GM10248 (cell line): ENCODE data around the gene NLGN2.

ENCODE experiments used
- CTCF ChIA-PET: fragments of 300-600 bp; sonication (Branson Sonifier 250); formaldehyde crosslinking; extraction: SDS; loops from one replicate; lab custom pipeline; 2021; ENCODE audit warnings: antibody characterized with exemption; lab: Yijun Ruan, JAX
- POLR2A ChIA-PET: fragments of 350-650 bp; sonication (Branson Sonifier 250); formaldehyde crosslinking; extraction: SDS; loops from one replicate; lab custom pipeline; 2020; ENCODE audit warnings: antibody characterized with exemption; lab: Yijun Ruan, JAX
- DNase-seq: peaks from one replicate; pipeline ENCODE4 v3.0.0; 2012; ENCODE audit errors: extremely low spot score
- TF ChIP-seq, protein P1 (sequence below): IDR thresholded peaks from 2 replicates; pipeline ENCODE4 v1.5.1; 2012; ENCODE audit warnings: mild to moderate bottlenecking, low read depth; ENCODE audit errors: extremely low read depth, missing control alignments, control extremely low read depth

The NLGN2 gene

DNA sequence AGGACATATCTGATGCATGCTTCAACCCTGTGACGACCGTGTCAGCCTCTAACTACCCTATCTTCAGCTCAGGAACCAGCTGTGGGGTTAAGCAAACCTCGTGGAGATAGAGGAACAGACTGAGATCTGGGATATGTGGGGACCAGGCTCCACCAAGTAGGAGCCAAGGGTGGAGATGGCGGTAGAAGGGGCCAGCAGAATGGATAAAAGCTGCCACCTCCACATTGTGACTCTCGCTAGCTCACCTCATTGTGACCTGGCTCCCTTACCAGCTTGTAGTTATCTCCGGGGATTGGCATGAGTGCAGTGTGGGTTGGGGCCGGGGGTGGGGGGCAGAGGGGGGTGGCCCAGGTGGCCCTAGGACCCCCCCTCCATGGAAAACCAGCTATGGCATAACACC lies 17.7 kb downstream of the NLGN2 start, which contains the start of gene SPEM2:
SPEM2 (plus strand) TSS at position 301 of the 400 bp plus-strand sequence; CDS start at position 374, 73 bp downstream.
- TF ChIP-seq, protein P1, sequence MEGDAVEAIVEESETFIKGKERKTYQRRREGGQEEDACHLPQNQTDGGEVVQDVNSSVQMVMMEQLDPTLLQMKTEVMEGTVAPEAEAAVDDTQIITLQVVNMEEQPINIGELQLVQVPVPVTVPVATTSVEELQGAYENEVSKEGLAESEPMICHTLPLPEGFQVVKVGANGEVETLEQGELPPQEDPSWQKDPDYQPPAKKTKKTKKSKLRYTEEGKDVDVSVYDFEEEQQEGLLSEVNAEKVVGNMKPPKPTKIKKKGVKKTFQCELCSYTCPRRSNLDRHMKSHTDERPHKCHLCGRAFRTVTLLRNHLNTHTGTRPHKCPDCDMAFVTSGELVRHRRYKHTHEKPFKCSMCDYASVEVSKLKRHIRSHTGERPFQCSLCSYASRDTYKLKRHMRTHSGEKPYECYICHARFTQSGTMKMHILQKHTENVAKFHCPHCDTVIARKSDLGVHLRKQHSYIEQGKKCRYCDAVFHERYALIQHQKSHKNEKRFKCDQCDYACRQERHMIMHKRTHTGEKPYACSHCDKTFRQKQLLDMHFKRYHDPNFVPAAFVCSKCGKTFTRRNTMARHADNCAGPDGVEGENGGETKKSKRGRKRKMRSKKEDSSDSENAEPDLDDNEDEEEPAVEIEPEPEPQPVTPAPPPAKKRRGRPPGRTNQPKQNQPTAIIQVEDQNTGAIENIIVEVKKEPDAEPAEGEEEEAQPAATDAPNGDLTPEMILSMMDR, result no peak
- DNase-seq, result no peak
- CTCF ChIA-PET, result interaction anchor here (1.1 to 4.1 kb wide), 4 partner anchors 11 to 135 kb away, joined by 3 to 19 read pairs (median 4); partner anchors contain the start of genes FGF11 and TMEM102
- POLR2A ChIA-PET, result interaction anchor here (0.6 to 1.1 kb wide), 2 partner anchors 59 to 236 kb away, joined by 4 read pairs; partner anchors contain the start of gene POLR2A

DNA sequence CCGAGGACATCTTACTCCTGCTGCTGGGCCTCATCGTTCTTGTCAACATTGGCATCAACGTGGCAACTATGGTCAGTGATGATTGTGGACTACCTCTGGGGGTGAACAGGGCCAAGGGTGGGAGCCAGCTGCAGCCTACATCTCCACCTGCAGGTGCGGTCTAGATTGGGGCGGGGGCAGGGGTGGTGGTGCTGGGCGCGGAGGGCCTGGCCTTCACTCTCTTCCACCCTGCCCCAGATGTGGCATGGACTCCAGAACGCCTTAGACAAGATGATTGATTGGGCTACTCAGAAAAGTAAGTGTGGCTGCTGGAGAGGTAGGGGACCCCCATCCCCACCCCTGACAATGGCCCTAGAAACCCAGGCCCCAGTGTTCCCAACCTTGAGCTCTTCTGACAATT lies 18.1 kb downstream of the NLGN2 start:
- CTCF ChIA-PET, result interaction anchor here (1.1 to 4.1 kb wide), 4 partner anchors 10 to 135 kb away, joined by 3 to 19 read pairs (median 4); partner anchors contain the start of genes FGF11 and TMEM102
- POLR2A ChIA-PET, result interaction anchor here (0.6 to 1.1 kb wide), 2 partner anchors 58 to 235 kb away, joined by 4 read pairs; partner anchors contain the start of gene POLR2A
- TF ChIP-seq, protein P1, result no peak
- DNase-seq, result no peak

GRCh38 chr17:7426203-7426863 lies 18.7 kb downstream of the NLGN2 start:
- no peak for DNase-seq
- ChIA-PET CTCF (interaction anchor here (1.5 to 4.1 kb wide), 2 partner anchors 10 to 15 kb away, joined by 3 to 19 read pairs; partner anchors contain the start of gene TMEM102), POLR2A (no interaction called here)
- TF ChIP-seq, protein P1, result no peak

DNA sequence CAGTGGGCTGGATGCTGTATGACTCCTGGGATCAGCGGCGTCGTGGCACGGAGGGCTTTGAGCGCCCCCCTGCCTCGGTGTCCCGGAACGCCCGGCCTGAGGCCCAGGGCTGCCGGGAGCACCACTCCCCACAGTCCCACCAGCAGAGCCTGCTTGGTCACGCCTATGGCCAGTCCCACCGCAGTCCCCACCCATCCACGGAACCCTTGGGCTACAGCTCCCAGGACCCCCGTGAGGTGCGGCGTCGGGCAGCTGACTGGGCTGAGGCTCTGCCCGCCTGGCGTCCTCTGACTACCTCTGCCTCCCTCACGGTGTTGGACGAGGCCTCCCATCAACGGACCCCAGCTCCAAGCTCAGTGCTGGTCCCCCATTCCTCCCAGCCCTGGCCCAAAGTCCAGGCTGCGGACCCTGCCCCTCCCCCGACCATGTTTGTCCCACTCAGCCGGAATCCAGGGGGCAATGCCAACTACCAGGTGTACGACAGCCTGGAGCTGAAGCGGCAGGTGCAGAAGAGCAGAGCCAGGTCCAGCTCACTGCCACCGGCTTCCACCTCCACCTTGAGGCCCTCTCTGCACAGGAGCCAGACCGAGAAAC lies 19.3 kb downstream of the NLGN2 start:
- no peak for DNase-seq
- ChIA-PET CTCF (interaction anchor here (0.6 to 4.1 kb wide), 4 partner anchors 9 to 71 kb away, joined by 3 to 19 read pairs (median 3); partner anchors contain the start of genes TMEM102 and TMEM95), POLR2A (no interaction called here)
- TF ChIP-seq, protein P1, result no peak

DNA sequence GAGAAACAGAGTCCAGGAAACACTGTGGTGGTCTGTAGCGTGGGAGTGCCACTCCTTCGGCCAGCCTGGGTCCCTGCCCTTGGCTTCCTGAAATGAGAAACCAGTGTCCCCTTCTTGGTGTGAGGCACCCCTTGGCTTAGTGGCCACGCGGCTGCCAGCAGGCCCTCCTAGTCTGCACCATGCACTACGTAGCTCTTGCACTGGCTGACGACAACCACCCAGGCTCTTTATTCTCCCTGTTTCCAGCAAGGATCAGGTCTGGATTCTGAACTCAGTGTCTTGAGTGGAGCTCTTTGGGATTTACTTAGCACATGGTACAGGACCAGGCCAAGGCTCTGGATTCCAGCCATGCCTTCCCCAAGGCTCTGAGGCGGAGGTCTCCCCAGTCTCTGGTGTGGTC lies 19.9 kb downstream of the NLGN2 start:
- ChIA-PET CTCF (interaction anchor here (0.6 to 4.1 kb wide), 4 partner anchors 9 to 72 kb away, joined by 3 to 19 read pairs (median 3); partner anchors contain the start of genes TMEM102 and TMEM95), POLR2A (no interaction called here)
- TF ChIP-seq, protein P1, result no peak
- DNase-seq, result no peak

GRCh38 chr17:7428557-7428956 lies 20.9 kb downstream of the NLGN2 start, which contains the start of gene SPEM3:
Gene SPEM3, plus strand, starts transcription at chr17:7428857. Its CDS starts 46 bp downstream, at chr17:7428903.
- TF ChIP-seq, protein P1, result no peak
- no peak for DNase-seq
- ChIA-PET CTCF (interaction anchor here (0.8 to 1.0 kb wide), 2 partner anchors 73 to 132 kb away, joined by 3 read pairs; no protein-coding TSS in a partner anchor), POLR2A (no interaction called here)
